Dermis microvascular lymphatic vessel endothelial cell (primary cell): ENCODE measurements around the gene RIMBP2. TPM values are rescaled to one million over a fixed set of nuclear protein-coding genes. Genes with fewer than 3 reads are reported as not detected.

Source experiments
- DNase-seq, 2 donors: peaks; one replicate each; pipeline versions ENCODE4 v3.0.0 to v3.0.0-alpha.2; 2010; ENCODE audit warnings: low read depth in 2 of 2
- total RNA-seq: library from RNA; depleted of rRNA; stranded (reverse); fragments of >200 nt; gene quantifications from 2 replicates; pipeline ENCODE4 v1.2.1, GENCODE V29; 2014

Gene RIMBP2
- total RNA-seq, 1 donor from 2014 or later = not detected

DNA sequence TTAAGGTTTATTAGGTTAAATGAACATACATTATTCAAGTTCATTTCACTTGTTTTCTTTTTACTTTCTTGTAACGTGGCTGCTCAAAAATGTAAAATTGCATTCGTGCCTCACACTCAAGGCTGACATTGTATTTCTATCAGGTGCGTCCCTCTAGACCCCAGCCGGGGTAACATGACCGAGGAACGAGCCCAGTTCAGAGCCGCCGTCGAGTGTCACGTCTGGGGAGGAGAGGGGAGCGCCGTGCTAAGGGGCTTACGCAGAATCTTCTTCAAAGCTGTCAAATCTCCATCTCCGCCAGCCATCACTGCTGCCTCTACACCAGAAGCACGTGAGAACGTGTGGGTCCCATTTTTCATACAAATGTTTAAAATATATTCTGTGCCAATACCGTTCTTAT, 170.6 kb downstream of the RIMBP2 start:
- no peak for DNase-seq

DNA sequence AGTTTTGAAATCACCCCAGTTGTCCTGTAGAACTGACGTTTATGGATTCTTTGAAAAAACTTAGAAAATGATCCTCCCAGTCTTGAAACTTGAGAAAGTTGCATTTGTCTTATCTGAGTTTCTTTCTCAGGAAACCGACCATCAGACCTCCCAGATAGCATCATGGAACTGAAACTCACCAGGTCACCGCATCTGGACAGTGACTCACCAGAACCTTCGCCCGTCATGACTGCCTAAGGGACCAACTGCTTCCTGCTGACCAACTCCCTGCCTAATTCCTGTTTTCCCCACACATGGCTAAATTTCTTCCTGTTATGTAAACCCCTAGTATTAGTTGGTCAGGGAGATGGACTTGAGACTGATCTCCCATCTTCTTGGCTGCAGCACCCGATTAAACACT, 175.7 kb downstream of the RIMBP2 start:
- no peak for DNase-seq

DNA sequence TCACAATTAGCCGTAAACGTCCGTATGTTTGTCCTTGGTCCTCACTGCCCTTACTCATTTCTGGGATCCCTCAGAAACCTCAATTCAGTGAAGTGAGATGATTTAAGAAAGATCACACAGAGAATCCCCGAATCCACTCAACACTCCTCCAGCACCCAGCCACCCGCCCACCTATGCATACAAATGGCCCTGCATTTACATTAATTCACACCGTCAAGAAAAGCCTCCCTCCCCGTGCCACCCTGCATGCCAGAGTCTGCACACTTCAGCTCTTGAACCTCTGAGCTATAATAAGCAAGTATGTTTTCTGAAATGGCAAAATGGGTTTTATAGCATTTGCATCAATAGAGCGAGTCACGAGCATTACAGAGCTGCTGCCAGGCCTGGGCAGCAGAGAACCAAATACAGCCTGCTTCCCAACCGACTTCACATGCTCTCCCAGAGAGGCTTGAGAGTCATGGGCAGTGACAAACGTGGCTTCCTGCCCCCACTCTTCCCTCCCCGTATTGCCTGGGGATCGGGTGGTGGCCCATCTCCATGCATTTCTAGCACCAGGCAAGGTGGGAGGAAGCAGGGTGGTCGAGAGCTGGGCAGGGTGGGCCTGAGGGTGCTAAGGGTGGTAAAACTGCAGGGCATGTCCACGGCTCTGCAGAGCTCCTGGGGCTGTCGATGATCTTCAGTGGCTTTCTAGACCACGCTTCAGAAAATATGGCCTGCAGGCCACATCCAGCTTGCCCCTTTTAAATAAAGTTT, 177.6 kb downstream of the RIMBP2 start:
- DNase-seq = no peak

DNA sequence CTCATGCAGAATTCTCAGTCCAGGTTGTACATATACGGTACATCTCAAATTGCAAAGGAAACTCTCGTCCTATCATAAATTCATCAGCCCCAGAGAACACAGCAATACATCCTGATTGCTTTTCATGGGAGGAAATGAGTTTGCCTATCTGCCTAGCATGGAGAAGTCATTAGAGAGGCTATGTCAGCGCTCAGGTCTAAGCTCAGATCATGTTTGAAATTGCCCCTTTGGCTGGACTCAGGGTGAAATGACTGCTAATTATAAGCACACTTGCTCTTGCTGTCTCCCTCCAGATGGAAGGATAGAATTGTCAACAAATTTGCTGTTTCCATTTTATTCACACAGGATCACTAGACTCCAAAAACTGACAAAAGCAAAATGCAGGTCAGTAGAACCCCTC, 178.4 kb downstream of the RIMBP2 start:
- DNase-seq = no peak

DNA sequence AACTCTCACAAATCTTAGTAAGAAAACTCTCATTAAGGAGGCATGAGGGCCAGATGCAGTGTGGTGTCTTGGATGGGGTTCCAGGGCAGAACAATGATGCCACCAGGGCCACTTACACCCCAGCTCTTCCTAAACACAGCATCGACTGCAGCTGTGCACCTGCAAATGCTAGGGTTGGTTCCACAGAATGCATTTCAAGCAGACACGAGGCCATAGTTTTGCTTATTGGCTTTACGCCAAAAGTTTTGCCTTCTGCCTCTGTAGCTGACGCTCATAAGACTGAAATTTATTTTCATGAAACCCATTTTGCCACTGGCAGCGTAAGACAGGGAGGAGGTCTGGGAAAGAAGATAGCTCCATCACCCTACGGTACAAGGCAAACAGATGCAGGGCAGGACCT, 179.0 kb downstream of the RIMBP2 start:
- DNase-seq = no peak

DNA sequence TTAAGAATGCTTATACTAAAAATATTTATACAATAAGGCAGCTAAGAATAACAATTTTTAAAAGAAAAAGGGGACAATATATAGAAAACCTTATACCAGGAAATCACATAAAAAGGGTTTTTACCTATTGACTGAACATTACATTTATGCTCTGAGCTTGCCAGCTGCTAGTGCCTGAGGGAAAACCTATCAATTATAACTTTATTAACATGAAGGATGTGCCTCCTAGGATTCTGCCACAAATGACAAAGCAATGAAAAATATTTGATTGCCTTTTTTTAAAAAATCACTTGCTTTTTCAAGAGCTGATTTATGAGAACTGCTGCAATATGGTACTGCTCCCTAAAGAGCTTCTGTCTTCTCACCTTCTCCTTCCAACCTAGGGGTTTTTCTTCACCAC, 185.7 kb downstream of the RIMBP2 start:
- no peak for DNase-seq

DNA sequence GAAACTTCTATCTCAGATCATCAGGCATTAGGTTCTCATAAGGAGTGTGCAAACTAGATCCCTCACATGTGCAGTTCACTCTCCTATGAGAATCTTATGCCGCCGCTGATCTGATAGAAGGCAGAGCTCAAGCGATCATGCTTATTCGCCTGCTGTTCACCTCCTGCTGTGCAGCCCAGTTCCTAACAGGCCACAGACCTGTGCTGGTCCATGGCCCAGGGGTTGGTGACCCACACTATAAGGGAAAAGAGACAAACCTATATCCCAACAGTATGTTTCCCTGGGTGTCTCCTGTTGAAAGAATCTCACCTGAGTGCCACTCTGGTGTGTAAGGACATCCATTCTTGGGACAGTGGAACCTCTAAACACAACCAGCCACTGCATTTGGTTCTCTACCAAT, 186.3 kb downstream of the RIMBP2 start:
- DNase-seq = no peak

DNA sequence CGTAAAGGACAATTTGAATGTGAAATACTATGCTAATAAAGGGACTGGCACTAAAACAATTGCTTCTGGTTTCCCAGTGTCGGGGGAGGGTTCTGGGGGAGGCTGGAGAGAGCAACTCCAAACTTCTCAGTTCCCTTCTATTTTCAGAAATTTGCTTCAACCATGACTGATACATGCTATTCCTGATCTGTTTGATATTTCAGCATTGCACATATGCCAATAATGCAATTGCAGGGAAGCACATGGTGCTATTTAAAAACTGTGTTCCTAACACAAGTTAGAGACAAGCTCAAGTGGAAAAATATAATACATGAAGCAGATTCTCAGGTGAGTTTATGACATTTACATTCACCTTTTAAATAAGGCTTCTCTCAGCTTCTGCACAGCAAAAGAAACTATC, 188.9 kb downstream of the RIMBP2 start:
- DNase-seq = no peak

DNA sequence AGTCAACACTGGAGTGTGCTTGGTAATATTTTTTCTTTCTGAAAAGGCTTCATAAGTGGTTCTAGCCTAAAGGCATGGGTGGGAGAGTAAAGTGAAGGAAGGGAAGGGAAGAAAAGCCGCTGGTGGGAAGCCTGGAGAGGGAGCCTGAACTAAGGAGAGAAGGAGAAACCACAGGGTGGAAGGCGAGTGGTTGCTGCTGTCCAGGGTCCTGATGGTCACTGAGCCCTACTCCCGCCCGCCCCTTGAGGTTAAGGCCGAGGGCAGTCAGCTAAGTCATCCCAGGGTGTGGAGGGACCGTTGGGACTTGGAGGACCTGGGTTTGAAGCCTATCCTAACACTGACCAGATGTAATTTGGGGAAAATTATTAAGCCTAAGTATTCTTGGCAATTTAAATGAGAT, 189.3 kb downstream of the RIMBP2 start:
- DNase-seq = no peak

DNA sequence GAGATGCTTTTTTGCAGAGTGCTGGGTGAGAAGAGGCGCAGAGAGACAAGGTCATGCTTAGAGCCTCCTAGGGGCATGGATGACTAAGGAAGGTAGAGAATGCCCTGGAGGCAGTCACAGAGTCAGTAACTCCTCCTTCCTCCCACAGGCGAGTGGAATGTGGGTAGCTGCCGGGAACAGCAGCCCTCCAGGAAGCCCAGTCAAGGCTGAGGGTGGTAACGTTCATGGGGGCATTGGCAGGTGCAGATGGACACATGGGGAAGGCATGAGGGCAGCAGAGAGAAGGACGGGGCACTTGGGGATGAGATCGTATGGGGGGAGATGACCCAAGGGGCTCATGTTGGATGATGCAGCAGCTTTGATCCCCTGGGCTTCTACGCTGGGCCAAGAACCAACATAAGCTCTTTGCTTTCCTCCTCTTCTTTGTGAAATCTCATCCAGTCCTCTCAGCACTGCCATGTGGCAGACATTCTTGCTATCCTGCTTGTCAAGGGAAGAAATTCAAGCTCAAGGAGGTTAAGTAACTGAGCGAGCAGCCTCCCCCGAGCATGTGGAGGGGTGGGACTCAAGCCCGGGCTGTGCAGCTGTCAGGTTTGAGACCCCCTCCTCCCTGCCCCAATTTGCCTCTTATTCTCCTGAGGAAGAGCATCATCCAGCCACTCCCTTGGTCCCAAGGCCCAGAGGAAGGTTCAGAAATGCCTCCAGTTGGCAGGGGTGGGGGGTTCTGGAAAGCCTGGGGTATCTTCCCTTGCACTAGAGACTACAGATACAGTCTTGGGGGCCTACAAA, 190.5 kb downstream of the RIMBP2 start:
- DNase-seq = no peak

DNA sequence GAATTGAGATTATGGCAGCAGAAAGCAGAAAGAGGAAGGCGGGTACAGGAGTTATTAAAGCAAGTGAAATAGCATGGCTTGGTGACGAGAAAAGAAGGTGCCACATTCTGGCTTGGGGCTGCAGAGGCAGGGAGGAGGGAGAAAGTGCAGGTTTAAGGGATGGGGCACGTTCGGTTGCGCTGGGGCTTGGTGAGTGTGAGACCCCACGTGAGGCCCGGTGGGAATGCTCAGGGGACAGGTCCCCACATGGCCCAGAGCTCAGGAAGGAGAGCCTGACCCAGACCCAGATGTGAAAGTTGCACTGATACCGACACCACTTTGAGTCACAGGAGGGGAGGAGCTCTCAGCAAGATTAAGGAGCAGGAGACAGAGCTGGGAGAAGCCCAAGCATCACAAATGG, 191.3 kb downstream of the RIMBP2 start:
- no peak for DNase-seq

DNA sequence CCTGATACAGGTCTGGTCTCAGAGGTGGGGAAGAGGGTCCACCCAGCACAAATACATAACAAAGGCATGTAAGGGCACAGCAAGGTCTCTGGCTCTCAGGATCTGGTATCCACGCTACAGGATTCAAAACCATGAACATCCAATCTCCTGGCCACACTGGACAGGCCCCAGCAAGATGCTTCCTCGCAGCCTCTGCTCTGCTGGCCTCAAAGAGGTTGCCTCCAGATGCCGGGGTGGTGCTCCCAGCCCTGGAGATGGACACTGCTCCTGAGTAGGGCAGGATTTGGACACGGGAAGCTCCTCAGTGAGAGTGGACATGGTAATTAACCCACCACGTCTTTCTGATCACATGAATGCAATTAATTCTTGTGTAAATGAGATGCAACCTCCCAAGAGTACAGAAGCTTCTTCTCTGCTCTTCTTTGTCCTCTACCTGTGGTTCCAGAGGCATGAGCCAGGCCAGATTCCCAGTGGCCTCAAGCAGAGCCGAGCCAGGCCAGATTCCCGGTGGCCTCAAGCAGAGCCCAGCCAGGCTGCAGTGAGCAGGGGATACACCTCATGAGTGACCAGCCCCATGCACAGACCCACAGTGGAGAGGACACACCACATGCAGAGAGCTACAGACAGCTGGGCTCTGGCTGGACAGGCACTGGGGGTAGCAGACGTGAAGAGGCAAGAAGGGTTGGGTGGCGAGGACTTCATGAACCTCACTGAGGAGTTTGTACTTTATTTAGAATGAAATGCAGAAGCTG, 192.1 kb downstream of the RIMBP2 start:
- no peak for DNase-seq

DNA sequence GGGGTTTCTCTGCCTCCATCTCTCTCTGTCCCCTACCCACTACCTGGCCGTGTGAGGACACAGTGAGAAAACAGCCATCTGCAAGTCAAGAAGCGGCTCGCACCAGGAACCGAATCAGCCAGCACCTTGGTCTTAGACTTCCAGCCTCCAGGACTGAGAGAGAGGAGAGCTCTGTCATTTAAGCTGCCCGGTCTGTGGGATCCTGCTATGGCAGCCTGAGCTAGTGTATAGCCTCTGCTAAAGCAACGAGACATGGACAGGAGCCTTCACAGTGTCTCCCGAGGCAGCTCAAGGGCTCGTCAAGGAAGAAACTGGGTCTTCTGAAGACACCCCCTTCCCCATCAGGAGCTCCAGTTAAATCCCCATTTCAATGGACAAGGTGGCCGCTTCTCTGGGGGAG, 192.9 kb downstream of the RIMBP2 start:
- no peak for DNase-seq

DNA sequence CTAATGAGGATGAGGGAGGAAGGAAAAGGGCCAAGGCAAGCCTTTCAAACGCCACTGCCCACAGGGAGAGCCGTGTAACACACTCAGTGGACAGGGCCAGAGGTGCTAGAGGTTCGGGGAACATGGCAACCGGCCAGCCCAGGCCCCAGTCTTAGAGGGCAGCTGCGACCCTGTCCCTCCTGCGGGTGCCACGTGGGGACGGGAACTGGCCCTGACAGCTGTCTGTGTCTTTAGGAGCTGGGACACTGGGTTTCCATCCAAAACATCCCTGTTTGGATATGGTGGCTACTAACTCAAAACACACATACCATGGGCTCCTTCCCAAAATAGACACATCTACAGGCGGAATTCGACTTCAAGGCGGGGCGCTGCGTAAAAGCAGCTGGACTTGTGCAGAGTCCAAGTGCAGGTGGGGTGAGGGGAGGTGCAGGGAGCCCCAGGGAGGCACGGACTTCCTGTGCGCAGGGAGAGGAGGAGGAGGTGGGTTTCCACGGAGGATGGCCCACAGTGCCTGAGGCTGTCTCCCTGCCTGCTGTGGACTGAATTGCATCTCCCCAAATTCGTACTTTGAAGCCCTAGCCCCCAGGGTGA, 193.8 kb downstream of the RIMBP2 start:
- no peak for DNase-seq

DNA sequence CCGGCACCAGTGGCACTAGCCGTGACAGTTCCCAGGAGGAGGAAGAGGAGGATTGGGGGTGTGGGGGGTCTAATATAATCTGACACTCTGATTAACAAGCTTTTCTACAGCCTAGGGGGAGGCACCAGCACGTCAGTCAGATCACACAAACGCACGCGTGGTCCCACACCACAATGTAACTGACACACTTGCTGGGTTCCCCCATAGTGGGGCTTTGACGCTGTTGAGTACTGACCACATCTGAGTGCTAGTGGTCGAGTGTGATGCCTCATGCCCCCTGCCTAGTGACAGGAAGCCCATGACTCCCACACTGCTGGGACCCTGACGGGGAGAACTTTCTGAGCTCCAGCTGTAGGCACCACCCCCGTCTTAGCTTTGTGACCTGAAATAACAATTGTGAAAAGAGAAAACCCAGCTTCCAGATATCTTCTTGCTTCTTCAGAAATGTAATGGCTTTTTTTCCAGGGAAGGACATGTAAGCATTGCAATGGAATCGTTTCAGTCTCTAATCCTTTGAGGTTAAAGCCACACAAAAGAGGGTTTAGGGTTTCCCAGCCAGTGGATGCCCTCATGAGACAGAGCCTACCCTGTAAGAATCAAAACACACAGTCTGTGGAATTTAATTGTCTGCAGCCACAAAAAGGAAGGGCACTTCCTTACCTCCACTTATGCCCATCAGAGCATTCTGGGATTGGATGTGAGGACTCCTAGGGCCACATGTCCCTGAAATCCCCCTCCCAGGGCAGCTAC, 194.5 kb downstream of the RIMBP2 start:
- no peak for DNase-seq

DNA sequence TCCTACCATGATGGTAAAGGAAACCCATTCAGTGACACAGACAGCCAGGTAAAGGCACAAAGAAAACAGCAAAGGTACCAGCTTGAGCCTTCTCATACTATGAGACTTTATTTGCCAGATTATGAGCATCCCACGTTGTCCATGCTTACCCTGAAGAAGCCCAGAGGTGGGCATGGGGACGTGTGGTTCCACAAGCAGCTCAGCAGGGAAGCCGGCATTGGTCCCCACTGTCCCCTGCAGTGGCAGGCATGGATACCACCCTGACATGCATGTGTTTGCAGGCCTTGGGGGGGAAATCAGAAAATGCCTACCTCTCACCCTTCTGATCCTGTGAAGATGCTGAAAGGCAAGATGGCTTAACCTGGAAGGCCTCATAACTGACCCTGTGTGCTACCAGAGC, 195.3 kb downstream of the RIMBP2 start:
- no peak for DNase-seq

DNA sequence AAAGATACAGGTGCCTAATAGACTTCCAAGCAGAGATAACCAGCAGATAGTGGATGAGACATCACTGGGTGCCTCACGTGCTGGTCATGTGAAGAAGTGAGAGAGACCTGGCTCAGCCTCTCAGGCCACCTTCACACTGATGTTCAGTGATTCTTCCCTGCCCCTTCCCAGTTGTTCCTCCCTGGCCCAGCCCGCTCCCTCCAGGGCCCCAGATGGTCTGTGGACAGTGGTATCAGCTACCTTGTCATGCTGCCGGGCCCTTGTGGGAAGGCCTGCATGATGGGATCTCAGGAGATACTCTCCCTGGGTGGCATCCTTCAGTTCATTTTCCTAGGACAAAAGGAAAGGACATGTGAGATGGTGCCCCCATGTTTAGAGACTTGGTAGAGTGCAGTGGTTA, 198.5 kb downstream of the RIMBP2 start:
- no peak for DNase-seq

DNA sequence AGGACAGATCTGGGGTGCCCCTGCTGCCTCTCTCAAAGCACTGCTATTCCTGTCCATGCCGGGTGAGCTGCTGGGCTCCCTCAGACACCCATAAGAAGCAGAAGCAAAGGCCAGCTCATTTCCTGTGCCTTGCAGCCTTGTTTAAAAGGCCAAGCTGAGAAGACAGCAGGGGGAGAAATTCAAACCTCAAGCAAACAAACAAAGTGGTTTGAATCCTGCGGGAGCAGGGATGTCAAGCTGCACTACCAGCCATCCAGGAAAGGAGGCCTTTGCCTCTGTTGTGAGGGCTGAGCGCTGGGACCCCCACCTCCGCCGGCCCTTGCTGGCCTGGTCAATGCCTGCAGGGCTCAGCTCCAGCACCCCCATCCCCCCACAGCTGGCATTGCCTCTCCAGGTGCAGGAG, 201.9 kb downstream of the RIMBP2 start:
- no peak for DNase-seq

DNA sequence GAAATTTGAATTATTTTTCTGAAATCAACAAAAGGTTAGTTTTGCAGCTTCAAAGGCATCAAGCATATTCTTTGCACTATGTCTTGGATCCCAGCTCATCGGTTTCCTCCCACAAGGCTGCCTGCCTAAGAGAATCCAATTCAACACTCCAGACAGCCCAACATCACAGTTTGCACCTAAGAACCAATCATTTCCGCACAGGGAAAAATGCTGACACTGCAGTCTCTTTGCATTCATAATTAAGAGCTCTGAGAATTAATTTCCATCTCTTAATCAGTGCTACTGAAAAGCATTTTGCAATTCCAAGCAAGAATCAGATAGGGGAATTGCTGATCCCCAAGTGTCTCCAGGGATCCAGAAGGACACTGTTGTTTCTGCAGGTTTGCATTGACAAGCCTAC, 202.5 kb downstream of the RIMBP2 start:
- DNase-seq = no peak

DNA sequence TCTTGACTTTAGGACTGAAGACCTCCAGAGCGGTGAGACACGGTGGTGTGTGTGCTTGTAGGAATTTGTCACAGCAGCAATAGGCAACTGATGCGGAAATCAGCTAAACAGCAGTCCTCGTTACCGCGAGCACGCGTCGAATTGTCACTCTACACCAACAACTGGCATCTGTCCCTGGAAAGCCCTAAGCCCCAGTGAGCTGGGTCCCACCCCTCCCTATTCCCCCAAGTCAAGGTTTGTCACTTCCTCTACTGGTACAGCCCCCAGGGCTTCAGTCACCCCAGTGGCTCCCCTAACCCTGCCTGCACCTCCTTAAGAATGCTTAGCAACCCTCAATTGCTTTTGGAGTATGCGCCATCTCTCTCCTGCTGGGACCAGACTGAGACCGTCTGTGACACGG, 204.8 kb downstream of the RIMBP2 start:
- DNase-seq = no peak

DNA sequence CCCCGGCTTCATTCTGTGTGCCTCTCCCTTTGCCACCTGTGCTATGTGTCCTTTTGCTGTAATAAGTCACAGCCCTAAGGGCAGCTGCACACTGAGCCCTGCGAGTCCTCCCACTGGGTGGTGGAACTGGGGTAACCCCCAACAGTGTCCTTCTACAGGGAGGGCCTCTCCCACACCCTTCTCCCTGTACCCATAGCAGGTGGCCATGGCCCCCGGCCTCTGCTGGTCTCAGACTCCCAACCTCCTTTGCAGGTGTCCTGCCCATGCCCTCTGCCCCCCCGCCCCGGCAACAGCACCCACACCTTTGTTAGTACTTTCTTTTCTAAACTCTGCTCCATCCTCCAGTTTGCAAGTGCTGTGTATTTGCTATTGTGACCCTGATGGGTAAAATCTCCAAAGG, 206.6 kb downstream of the RIMBP2 start:
- DNase-seq = no peak
